Astrocyte of the hippocampus (primary cell): ENCODE measurements around the gene FOXK2.
"Not testable (repeated sequence)": the region's sequence is repeated elsewhere in the genome, so short reads cannot be mapped to it uniquely, and the experiment has no call there.

Experiments used
- DNase-seq: peaks from one replicate; pipeline ENCODE4 v3.0.0; 2011; ENCODE audit warnings: low read depth, low spot score

FOXK2 gene

GRCh38 chr17:82563745-82564144 is 44.2 kb downstream of the FOXK2 start:
- DNase-seq: not testable (repeated sequence)

DNA sequence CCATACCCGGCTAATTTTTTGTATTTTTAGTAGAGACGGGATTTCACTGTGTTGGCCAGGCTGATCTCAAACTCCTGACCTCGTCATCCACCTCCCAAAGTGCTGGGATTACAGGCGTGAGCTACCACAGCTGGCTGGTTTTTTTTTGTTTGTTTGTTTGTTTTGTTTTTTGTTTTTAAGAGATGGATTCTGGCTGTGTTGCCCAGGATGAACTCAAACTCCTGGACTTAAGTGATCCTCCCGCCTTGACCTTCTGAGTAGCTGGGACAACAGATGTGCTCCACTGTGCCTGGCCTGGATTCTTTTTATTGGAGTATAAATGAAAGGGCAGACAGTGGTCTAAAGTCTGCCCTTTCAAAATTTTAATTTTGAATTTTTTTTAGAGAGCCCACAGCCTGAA is 44.7 kb downstream of the FOXK2 start:
- no peak for DNase-seq

DNA sequence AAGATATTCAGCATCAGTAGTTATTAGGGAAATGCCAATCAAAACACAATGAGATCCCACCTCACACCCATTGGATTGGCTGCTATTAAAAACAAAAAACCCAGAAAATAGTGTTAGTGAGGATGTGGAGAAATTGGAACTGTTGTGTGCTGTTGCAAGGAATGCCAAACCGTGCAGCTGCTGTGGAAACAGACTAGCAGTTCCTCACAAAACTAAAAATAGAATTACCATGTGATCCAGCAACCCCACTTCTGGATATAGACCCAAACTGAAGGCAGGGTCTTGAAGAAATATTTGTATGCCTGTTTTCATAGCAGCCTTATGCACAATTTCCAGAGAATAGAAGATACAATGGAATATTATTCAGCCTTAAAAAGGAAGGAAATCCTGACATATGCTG is 46.0 kb downstream of the FOXK2 start:
- DNase-seq: no peak

- no peak for DNase-seq
These were observed 46.8 kb downstream of the FOXK2 start for GRCh38 chr17:82566129-82566960.

DNA sequence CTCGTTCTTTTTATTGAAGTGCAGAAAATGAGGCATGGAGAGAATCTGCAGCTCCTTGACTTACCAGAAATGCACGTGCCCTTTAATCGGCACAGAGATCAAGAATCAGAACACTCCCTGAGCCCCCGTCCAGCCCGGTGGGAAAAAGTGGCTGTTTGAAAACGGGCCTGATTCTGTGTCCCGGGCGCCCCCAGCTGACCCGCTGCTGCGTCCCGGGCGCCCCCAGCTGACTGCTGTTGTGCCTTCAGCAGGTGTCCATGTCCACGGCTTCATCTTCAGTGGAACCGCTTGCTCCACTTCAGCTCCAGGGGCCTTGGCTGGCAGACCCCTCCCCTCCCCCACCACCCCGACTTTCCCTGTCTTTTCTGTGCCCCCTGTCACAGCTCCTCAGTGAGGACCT is 47.8 kb downstream of the FOXK2 start:
- no peak for DNase-seq

- DNase-seq: no peak
These were observed 49.5 kb downstream of the FOXK2 start for GRCh38 chr17:82568997-82569393.

GRCh38 chr17:82569621-82570020 is 50.1 kb downstream of the FOXK2 start:
- DNase-seq: no peak

- DNase-seq: no peak
These were observed 50.7 kb downstream of the FOXK2 start for GRCh38 chr17:82570277-82570676.

DNA sequence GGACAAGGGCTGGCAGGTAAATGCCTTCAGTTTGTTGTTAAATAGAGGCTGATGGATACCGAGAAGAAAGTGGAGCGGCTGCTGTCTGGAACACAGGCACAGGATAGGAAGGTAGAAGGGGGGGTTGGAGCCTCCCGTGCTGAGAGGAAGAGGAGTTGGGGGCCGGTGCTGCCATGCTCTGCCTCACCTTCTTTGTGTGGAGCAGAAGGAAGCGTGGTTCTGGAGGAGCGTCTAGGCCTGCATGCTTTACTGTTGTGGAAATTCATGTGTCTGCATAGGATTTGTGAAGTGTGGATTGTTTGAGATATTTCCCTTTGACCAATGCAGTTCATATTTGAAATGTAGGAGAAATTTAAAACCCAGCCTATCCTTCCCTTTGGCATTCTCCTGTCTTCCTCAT is 52.3 kb downstream of the FOXK2 start:
- DNase-seq: no peak

DNA sequence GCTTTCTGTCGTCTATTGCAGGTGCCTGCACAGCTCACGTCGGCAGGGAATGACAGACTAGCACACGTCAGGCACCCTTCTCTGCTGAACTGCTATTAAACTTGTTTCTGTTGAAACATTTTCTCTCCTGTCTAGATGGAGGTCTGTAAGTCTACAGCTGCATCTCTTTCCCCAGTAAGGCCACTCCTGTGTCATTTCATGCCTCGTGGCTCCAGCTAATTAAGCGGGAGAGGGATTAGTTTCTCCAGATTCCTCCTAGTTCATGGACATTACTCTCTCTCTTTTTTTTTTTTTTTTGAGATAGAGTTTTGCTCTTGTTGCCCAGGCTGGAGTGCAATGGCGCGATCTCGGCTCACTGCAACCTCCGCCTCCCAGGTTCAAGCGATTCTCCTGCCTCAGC is 54.5 kb downstream of the FOXK2 start:
- no peak for DNase-seq

DNA sequence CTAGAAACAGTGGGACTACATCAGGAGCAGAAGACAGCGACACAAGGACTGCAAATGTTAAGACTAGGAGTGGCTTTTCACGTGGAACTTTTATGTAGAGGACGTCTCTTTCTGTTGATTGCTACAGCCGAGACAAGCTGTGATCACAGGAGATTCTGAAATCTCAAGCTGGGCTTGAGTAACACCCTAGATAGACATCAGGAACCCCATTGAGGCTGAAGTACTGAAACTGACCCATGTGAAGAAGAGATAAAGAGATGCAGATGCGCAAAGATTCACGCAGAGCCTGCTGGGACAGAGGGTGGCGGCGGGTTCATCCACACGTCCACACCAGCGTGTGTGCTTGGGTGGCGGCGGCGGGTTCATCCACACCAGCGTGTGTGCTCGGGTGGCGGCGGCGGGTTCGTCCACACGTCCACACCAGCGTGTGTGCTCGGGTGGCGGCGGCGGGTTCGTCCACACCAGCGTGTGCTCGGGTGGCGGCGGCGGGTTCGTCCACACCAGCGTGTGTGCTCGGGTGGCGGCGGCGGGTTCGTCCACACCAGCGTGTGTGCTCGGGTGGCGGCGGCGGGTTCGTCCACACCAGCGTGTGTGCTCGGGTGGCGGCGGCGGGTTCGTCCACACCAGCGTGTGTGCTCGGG is 56.2 kb downstream of the FOXK2 start:
- not testable (repeated sequence) for DNase-seq

- DNase-seq: no peak
These were observed 57.8 kb downstream of the FOXK2 start for GRCh38 chr17:82577300-82577699.

- DNase-seq: not testable (repeated sequence)
These were observed 60.4 kb downstream of the FOXK2 start for GRCh38 chr17:82579969-82580368.

DNA sequence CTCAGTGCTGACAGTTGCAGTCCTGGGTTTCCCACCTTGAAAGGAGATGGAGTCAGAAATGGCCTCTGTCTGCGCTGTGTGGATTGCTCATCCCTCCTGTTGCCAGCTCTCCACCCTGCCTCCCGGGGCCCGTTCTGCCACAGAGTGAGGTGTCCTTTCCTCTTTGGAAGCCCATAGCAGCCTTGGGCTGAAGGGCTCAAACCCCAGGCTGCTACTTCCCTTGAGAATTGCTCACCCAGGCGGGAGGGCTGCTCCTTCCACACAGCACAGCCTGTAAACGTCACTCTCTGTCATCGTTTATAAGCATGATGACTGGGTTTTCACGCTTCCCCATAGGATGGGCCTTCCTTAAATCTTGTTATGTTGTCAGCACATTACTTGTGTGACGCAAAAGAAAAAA is 62.7 kb downstream of the FOXK2 start:
- no peak for DNase-seq

GRCh38 chr17:82582709-82583108 is 63.2 kb downstream of the FOXK2 start:
- no peak for DNase-seq

DNA sequence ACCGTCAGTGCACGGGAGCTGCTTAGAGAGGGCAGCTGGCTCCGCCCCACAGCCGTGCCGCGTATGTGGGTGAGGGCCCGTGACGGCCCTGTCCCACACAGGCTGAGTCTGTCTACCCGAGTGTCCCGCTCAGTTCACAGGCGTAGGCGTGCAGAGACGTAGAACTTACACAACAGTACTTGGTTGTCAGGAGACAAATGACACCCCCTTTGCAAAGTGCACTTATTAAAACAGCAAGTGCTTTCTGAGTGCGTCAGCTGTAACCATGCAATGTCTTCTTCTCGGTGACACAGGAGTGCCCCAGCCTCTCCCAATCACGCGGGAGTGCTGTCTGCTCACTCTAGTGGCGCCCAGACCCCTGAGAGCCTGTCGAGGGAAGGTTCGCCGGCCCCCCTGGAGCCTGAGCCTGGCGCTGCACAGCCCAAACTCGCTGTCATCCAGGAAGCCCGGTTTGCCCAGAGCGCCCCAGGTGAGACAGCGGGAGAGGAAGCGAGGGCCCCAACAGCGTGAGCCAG is 64.2 kb downstream of the FOXK2 start:
- DNase-seq: no peak

GRCh38 chr17:82585935-82586575 is 66.5 kb downstream of the FOXK2 start:
- DNase-seq: not testable (repeated sequence)

GRCh38 chr17:82586576-82587233 is 67.2 kb downstream of the FOXK2 start:
- DNase-seq: no peak

- no peak for DNase-seq
These were observed 67.9 kb downstream of the FOXK2 start for GRCh38 chr17:82587234-82588086.

- DNase-seq: no peak
These were observed 69.0 kb downstream of the FOXK2 start for GRCh38 chr17:82588266-82589175.
